ENCODE measurements around the gene OS9.

OS9 gene

GRCh38 chr12:57770734-57771133 is 76.8 kb downstream of the OS9 start:
- no peak for DNase-seq

Data from amniotic stem cell (primary cell).